HG02852 (cell line): Measurements from ENCODE around the gene GTPBP4.

Experiments
- ATAC-seq: cut with Tn5 transposase; IDR thresholded peaks from one replicate; pipeline ENCODE4 v1.9.1; 2021; ENCODE audit warnings: mild to moderate bottlenecking, moderate library complexity; ENCODE audit not compliant: unreplicated experiment

Gene GTPBP4

DNA sequence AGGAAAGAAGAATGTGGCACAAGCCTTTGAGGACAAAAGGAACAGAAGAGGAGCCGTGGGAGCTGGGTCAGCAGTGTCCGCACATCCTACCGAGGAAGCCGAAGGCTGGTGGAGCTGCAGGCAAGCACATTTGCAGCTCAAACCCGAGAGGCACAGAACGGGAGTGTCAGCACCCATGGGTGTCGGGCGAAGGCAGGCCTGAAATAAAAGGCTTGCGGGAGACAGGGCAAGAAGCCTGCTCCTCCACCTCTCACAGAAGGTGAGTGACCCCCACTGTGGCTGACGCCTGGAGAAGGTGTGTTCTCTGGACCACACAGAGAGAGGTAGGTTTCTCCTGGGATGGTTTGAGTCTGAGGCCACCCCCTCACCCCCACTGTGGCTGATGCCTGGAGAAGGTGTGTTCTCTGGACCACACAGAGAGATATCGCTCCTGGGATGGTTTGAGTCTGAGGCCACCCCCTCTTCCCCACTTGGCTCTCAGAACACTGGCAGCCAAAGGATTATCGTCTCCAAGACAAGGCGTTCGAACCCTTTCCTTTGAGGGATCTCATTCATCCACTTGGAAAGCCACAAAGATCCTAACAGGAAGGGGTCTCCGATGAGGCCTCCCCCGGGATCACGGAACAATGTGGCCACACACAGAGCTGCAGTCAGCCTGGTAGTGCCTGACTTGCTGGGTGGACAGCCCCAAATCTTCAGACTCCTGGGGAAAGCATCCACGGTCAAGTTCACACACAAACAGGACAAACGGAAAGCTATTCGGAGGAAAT, 21.6 kb upstream of the GTPBP4 start:
- no peak for ATAC-seq

DNA sequence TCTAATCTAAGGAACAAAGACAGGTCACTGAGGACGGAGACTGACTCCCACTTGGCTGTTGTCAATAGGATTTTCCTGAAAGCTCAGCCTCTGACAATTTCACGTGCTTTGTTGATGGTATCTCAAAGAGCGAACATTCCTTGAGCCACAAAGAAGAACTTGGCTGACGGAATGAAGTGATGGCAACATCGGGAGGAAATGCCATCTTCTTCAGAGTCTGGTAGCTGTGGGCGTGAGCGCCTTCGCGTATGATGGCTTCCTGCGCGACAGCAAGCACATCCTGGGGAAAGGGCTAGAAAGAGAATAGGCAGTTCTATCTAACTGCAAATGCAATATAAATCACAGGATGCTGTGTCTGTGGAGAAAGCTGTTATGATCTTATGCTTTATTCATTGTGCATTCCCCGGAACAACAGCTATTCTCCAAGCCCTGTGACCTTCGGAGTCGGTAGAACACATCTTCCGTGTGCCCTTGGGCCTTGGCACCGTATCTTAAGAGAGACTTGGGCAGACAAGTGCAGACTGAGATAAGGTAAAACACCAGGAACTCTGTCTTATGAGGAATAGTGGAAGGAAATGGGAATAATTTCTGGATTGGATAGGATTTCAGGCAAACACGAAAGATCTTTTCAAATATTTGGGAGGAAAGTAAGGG, 19.6 kb upstream of the GTPBP4 start:
- no peak for ATAC-seq

DNA sequence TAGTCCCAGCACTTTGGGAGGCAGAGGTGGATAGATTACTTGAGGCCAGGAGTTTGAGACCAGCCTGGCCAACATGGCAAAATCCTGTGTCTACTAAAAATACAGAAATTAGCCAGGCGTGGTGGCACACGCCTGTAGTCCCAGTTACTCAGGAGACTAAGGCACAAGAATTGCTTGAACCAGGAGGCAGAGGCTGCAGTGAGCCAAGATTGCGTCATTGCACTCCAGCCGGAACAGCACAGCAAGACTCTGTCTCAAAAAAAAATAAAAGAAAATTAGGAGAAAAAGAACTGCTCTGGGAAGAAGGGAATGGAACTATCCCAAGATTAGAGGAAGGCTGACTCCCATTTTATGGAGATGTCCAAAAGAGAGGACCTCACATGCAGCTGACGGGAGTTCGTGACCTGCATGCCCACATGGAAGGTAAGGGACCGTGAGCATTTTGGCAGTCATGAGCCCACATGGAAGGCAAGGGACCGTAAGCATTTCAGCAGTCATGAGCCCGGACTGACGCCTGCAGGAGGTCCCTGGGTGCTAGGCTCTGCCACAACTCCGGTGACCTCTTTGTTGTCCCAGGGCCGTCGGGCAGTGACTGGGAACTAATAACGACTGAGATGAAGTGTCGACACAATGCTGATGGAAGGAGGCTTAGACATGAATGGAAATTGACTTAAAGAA, 18.6 kb upstream of the GTPBP4 start:
- no peak for ATAC-seq

DNA sequence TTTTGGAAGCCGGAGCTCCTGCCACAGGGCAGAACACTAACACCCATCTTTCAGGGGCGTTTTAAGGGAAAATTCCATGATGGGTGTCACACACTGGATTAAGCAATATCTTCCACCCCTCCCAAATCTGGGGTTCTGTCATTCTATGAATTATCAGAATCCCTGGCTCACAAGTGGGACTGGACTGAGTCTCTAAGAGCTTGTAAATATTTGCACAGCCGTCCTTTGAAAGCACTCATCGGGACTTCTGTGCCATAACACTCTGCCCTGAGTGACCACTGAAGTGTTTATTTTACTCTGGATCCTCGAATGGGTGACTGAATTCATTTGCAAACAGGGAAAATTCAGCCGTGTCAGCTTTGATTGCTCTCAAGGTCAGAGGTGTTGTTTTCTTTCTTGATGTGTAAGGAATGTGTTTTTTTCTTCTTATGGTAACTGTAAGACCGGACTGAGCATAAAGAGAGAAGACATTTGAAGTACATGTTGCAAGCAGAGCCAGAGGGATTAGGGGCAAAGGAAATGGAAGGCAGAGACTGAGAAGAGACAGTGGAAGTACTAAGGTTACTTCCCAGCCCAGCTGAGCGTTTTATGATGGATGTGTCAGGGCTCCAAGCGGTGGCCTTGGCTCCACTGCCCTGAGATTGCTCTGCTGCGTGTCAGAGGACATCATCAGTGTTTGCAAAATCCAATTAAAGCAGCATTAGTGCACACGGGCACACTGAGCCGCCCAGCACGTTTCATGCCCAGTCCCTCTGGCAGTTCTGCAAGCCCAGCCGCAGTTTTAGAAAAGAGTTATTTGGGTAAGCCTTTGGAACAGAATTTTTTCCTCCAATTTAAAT, 17.7 kb upstream of the GTPBP4 start:
- ATAC-seq: no peak

DNA sequence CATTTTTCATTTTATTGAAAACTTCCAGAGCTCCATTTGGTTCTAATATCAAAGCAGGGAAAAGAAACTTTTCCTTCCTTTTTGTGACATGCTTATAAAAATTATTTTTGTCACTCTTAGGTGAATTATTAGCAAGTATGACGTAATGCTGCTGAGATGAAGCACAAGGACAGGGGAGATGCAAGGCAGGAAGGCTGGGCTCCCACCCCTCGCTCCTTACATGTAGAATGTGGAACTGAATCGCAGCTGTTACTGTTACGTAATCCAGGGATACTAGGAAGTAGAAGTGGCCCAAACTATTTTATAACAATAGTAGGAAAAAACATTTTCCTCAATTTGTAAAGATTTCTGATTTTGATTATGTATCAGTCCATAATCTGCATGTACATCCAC, 17.1 kb upstream of the GTPBP4 start:
- no peak for ATAC-seq

DNA sequence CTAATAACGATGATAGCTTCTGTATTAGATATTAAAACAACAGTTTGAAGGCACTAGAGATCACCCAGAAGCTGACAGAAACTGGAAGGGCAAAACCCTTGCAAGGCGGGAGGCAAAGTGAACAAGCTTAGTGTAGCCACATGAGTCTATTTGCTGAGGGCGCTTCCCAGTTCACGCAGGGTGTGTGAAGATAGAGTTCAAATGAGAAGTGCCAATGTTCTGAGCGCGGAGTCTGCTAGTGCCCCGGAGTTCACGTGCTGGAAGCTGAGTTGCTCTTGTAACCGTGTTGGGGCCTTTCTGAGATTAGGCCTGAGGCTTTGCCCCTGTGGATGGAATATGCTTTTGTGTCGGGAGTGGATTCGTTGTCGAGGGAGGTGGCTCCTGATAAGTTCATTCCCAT, 16.6 kb upstream of the GTPBP4 start:
- no peak for ATAC-seq

DNA sequence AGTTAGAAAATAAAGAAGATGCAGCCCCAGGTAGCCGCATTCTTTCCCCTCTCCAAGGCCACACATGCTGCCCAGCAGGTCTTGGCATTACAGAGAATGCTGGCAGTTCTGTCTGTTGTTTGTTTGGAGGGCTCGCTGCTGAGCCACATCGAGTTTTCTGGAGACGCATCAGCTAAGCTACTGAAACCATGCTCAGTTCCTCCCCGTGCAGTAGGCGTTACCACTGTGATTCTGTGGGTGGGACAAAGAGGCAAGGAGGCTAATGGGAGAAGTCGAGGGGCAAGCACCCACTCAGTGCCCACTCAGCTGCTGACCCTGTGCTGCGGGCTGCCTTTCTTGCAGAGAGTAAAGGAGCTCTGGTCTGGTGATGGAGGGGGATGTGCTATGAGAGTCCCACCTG, 15.5 kb upstream of the GTPBP4 start:
- no peak for ATAC-seq

DNA sequence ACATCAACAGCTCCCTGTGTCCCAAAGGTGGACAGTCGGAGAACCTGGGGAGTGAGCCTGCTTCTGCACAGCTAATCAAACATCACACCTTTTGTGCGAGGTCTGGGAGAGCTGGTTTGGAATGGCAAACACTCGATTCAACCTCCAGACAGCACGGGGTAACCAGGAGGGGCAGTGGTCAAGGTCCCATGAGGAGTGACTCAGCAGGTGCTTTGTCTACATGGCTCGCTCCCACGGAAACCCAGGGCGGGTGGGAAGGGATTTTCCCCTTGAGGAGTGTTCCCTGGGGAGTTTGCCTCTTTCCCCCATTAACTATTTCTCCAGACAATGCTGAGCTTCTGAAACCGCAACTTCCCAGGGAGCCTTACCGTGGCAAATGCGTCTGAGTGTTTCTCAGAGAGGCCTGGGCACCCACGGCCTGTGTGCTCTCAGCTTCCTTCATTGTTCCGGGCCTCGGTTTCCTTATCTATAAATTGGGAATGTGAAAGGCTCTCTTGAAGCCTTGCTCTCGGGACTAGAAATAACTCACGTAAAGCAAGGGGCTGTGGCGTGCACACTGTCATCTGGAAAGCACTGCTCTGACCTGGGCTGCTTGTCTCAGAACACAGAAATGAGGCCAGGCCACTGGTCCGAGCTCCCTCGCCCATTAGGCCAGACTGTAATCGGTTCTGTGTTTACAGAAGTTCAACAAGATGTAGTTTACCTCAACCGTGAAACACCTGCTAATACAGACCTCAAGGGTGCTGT, 14.0 kb upstream of the GTPBP4 start:
- ATAC-seq: no peak

DNA sequence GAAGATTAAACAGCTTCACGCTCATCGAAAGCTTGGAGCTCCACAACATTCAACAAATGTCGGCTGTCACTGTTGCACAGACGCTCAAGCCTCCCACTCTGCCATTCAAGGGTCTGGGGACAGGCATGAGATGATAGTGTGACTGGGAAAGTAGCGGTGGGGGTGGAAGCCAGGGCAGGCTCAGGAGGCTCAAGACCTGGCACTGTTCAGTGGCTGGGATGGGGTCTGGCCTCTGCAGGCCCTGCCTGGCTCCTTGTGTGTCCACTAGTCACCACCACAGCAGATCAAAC, 13.5 kb upstream of the GTPBP4 start:
- ATAC-seq: no peak

DNA sequence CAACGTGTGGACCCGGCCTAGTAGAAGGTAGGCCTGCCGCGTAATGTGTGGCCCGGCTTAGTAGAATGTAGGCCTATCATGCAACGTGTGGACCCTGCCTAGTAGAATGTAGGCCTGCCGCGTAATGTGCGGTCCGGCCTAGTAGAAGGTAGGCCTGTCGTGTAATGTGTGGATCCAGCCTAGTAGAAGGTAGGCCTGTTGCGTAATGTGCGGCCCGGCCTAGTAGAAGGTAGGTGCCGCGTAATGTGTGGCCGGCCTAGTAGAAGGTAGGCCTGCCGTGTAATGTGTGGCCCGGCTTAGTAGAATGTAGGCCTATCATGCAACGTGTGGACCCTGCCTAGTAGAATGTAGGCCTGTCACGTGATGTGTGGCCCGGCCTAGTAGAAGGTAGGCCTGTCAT, 11.9 kb upstream of the GTPBP4 start:
- no peak for ATAC-seq

DNA sequence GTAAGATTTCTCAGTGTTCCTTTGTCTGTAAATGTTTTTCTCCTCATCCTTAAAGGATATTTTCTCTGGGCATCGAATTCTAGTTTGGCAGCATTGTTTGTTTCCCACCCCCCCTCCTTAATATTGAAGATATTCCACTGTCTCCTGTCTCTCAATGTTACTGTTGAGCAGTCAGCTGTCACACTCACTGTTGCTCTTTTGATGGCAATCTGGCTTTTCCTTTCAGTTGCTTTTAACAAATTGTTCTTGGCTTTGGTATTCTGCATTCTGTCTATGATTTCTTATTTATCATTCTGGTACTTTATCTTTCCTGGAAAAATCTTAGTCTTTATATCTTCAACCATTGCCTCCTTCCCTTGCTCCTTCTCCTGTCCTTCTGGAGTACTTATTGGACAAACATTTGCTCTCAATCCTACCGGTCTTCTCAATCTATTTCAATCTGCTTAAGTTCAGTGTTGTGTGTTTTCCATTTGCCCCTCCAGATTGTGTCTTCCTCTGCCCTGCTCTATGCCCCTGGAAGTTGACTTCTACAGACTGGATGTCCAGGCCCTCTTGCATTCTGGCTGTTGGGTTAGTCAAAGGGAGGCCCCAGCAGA, 9.3 kb upstream of the GTPBP4 start:
- ATAC-seq: no peak

DNA sequence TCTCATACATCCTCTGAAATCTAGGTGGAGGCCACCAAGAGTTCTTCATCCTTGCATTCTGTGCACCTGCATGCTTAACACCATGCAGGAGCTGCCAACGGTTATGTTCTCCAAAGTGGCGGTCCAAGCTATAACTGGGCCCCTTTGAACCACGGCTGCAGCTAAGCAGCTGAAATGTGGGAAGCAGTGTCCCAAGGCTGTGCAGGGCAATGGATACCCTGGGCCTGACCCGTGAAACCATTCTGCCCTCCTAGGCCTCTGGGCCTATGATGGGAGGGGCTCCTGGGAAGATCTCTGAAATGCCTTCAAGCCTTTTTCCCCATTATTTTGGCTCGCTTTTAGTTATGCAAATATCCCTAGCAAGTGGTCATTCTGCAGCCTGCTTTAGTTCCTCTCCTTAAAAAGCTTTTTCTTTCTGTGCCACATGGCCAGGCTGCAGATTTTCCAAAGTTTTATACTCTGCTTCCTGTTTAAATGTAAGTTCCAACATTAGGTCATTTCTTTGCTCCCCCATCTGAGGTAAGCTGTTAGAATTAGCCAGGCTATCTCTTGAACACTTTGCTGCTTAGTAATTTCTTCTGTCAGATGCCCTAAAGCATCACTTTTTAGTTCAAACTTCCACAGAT, 7.7 kb upstream of the GTPBP4 start:
- ATAC-seq: no peak

DNA sequence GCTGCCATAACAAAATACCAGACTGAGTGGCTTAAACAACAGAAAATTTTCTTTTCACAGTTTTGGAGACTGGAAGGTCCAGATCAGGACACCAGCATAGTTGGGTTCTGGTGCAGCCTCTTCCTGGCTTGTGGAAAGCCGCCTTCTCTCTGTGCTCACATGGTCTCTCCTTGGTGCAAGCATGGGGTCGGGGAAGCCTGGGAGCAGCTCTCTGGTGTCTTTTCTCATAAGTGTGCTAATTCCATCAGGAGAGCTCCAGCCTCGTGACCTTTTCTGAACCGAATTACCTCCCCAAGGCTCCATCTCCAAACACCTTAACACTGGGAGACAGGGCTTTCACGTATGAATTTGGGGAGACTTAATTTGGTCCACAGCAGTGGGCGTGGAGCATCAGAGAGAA, 4.8 kb upstream of the GTPBP4 start:
- no peak for ATAC-seq

DNA sequence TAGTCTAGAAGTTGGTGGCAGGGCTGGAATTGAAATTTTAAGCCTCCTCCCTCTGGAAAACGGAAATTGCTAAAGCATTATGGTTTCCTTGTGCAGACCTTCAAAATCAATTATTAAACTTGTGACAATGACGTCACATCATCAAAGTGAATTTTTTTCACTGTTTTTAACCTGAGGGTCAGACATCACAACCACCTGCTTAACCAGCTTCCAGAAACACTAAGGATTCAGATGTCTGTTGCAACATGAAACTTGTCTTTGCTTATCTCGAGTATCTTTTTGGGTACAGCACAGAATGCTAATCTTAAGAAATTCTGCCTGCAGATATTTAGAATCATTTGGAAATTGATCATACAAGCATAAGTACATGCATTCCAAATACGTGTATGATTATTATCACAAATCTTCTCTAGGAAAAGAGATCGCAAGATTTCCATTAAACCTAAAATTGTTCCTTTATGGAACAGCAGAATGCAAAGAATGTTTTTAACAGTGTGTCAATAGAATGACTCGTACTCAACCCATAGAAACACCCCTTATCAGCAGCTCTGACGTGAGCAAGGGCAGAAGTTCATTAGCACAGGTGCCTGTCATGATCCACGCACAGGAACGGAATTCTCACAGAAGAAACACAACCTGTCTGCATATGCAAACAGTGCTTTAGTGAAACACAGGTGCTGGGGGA, 4.1 kb upstream of the GTPBP4 start:
- ATAC-seq: no peak

DNA sequence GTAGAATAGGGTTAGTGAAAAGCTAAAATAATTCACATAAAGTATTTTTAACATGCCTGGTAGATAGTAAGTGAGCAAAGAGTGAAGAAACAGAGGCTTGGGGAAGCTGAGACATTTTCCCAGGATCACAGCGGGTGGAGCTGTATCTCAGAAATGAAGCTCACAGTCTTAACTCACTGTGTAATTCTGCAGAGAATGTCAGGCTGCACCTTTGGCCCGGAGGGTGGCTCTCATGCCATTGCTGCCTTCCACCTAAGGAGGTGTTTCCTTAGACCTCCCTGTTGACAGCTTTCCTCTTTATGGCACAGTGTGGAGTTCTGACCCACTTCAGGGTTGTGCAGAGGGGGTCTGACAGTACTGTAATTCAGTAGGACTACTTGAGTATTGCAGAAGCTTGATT, 2.9 kb upstream of the GTPBP4 start:
- no peak for ATAC-seq

DNA sequence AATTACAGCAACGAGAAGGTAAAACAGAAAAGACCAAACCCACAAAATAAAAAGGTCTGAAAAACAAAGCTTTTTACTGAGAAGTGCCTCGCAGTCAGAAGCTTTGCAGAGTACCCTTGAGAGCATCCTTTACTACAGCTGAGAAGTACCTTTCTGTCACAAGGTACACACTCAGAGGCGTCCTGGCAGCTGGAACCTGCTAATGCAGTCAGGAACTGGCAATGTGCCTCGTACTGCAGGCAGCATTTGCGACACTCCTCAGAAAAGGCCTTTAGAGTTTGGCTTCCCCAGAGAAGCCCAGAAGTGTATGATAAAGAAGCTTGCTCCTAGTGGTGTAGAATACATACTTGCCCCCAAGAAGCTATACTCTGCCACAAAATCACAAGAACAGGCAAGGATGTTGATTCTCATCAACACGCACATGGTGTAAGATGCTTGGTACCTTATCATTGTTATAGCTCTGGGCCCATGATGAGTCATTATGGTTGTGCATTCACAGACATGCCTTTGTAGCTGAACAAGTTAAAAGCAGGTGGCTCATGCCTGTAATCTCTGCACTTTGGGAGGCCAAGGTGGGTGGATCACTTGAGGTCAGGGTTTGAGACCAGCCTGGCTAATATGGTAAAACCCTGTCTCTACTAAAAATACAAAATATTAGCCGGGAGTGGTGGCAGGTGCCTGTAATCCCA, 2.0 kb upstream of the GTPBP4 start:
- no peak for ATAC-seq

DNA sequence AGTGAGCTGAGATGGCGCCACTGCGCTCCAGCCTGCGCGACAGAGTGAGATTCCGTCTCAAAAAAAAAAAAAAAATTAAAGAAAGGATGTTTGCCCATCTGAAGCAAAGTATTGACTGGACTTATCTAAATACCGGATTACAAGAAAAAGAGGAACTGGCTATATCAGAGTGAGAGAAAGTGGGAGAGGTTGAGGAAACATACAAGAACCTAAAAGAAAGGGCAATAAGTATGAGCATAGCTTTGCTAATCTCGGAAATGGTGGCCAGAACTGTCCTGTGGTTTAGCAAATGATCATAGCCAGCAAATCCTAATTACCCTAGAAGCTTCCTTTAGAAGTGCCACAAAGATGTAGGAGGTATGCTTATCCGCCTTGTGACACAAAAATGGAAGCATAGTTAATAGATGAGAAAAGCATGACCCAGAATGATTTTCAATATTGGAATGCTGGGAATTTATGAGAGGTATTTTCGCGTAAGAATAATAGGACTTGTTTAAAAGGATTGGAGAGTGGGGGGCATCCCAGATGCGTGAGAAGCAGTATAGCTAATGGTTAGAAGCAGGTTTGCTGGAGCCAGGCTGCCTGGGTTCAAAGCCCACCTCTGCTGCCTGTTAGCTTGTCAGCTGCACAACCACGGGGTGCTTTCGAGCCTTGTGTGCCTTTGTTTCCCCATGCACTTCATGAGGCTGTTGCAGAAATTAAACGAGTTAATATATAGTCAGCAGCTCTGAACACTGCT, 1.2 kb upstream of the GTPBP4 start:
- ATAC-seq: no peak

DNA sequence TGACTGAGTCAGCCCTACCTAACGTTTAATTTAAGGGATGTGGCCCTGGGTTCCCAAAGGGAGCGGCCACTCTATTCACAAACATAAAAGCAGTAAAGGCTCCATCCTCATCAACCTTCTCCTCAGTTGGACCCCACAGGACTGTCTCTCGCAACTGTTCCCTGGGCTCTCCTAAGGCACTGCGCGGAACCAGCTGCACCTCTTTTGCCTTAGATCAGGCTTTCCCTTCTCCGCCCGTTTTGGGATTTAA, 689 bp upstream of the GTPBP4 start:
- no peak for ATAC-seq
